ENCODE data around the gene SSC4D.
"Not testable (repeated sequence)": the region's sequence is repeated elsewhere in the genome, so short reads cannot be mapped to it uniquely, and the experiment has no call there.

The SSC4D gene

GRCh38 chr7:76421097-76421496 is 11.6 kb upstream of the SSC4D start:
- DNase-seq (ENCODE audit: low read depth in 2 of 2) = not testable (repeated sequence)

GRCh38 chr7:76417654-76418310 is 8.3 kb upstream of the SSC4D start:
- not testable (repeated sequence) for DNase-seq (ENCODE audit: low read depth in 2 of 2)

- no peak for DNase-seq (ENCODE audit: low read depth in 2 of 2)
Observed at GRCh38 chr7:76412249-76412648, 2.8 kb upstream of the SSC4D start.

- no peak for DNase-seq (ENCODE audit: low read depth in 2 of 2)
Observed at GRCh38 chr7:76411626-76412025, 2.1 kb upstream of the SSC4D start.

- no peak for DNase-seq (ENCODE audit: low read depth in 2 of 2)
Observed at GRCh38 chr7:76408121-76408560, 1.4 kb downstream of the SSC4D start.

GRCh38 chr7:76407718-76408117 is 1.8 kb downstream of the SSC4D start:
- DNase-seq (ENCODE audit: low read depth in 2 of 2) = no peak

- no peak for DNase-seq (ENCODE audit: low read depth in 2 of 2)
Observed at GRCh38 chr7:76405738-76406137, 3.8 kb downstream of the SSC4D start.

- DNase-seq (ENCODE audit: low read depth in 2 of 2) = no peak
Observed at GRCh38 chr7:76403780-76404494, 5.6 kb downstream of the SSC4D start.

GRCh38 chr7:76403097-76403496 is 6.4 kb downstream of the SSC4D start:
- DNase-seq (ENCODE audit: low read depth in 2 of 2) = not testable (repeated sequence)

- no peak for DNase-seq (ENCODE audit: low read depth in 2 of 2)
Observed at GRCh38 chr7:76400248-76400647, 9.2 kb downstream of the SSC4D start.

- DNase-seq (ENCODE audit: low read depth in 2 of 2) = peak; percentile 72 to 82
Observed at GRCh38 chr7:76397409-76398183, 11.9 kb downstream of the SSC4D start.

- DNase-seq (ENCODE audit: low read depth in 2 of 2) = no peak
Observed at GRCh38 chr7:76396864-76397263, 12.6 kb downstream of the SSC4D start.

GRCh38 chr7:76395965-76396726 is 13.4 kb downstream of the SSC4D start:
- DNase-seq (ENCODE audit: low read depth in 2 of 2) = no peak

GRCh38 chr7:76395605-76395964 is 13.9 kb downstream of the SSC4D start:
- DNase-seq (ENCODE audit: low read depth in 2 of 2) = not testable (repeated sequence)

GRCh38 chr7:76394957-76395356 is 14.5 kb downstream of the SSC4D start:
- DNase-seq (ENCODE audit: low read depth in 2 of 2) = no peak

GRCh38 chr7:76393116-76394031 is 16.1 kb downstream of the SSC4D start:
- DNase-seq (ENCODE audit: low read depth in 2 of 2) = peak; percentile 75 to 90

GRCh38 chr7:76392531-76393115 is 16.9 kb downstream of the SSC4D start:
- DNase-seq (ENCODE audit: low read depth in 2 of 2) = no peak

GRCh38 chr7:76390092-76390491 is 19.4 kb downstream of the SSC4D start:
- no peak for DNase-seq (ENCODE audit: low read depth in 2 of 2)

- not testable (repeated sequence) for DNase-seq (ENCODE audit: low read depth in 2 of 2)
Observed at GRCh38 chr7:76387789-76388188, 21.7 kb downstream of the SSC4D start.

- DNase-seq (ENCODE audit: low read depth in 2 of 2) = no peak
Observed at GRCh38 chr7:76386691-76387260, 22.7 kb downstream of the SSC4D start.
